ENCODE data around the gene ERC2. TPM values are rescaled to one million over a fixed set of nuclear protein-coding genes. Genes with fewer than 3 reads are reported as not detected.
"Not testable (repeated sequence)": the region's sequence is repeated elsewhere in the genome, so short reads cannot be mapped to it uniquely, and the experiment has no call there.

ERC2 gene
- total RNA-seq, 1 experiment from 2014 or later = 6.3 TPM

DNA sequence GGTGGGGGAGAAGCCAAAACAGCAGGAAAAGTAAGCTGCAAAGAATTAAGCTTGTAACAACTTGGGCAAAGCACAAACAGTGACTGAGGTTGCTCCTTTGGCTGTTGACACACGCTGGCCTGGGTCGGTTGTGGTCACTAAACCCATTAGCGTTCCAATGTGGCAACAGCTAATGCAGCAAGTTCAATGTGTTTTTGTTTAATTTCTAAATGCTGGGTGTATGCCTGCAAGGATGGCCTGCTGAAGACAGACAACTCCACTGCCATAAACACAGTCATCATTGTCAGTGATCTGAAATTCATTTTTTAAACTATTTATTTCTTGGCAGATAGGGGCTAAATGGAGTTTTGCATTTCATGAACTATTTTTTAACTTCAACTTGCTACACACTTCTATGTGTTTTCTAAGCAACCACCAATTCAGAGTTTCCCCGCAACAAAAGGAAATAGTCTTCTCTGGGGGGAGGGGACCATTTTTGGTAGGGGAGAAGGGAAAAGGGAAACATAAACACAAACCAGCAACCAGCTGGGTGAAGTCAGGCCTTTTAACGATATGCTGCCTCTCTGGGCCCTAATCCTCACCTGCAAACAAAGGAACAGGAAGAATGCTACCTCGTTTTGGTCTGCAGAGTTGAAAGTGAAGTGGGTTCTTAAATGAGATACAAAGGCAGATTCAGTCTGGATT is 946.4 kb downstream of the ERC2 start:
- no peaks in the 10 kb centered on the region for H3K9me3 ChIP-seq (replicated peaks)
- no peak for DNase-seq
- H3K4me3 ChIP-seq = no peak overlapping the region
- no peak overlapping the region for H3K27ac ChIP-seq
- no peaks in the 10 kb centered on the region for H3K27me3 ChIP-seq
- no peaks in the 10 kb centered on the region for H3K36me3 ChIP-seq
- H3K4me1 ChIP-seq = peaks cover 13% of the 10 kb centered on the region; the same call in 1 of the 2 replicates

DNA sequence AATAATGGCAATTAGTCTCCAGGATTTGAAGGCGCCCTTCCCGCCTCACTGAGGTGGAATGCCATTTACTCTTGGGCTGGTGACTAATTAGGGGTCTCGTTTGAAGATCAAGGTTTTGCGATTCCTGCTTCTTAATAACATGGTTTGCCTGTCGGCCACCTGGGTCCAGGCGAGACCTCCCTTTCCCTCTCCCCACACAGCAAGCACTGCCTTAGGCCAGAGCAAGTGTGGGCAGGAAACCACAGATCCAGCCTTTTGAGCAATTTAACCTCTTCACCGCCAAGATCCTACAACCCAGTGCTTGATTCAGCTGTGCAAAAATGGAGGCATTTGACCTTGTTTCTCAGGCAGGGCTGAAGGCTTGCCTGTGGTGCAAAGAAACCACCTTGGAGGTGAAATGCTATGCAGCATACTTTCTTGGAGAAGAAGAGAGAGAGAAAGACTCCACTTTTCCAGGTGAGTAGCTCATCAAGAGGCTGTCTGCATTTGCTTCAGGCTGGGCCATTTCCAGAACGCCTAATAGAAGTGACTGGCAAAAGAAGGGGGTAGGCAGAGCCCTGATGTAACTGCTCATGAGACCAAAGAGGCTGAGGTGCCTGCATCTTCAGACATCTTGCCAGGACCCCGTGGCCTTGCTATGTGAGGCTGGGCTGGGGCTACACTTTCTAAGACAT is 947.1 kb downstream of the ERC2 start:
- Histone ChIP-seq H3K36me3 (no peaks in the 10 kb centered on the region), H3K4me3 (no peak overlapping the region), H3K9me3 (replicated peaks) (no peaks in the 10 kb centered on the region), H3K4me1 (peaks cover 13% of the 10 kb centered on the region; the same call in 1 of the 2 replicates), H3K27ac (no peak overlapping the region), H3K27me3 (no peaks in the 10 kb centered on the region)
- peak; percentile 12 to 34 for DNase-seq

DNA sequence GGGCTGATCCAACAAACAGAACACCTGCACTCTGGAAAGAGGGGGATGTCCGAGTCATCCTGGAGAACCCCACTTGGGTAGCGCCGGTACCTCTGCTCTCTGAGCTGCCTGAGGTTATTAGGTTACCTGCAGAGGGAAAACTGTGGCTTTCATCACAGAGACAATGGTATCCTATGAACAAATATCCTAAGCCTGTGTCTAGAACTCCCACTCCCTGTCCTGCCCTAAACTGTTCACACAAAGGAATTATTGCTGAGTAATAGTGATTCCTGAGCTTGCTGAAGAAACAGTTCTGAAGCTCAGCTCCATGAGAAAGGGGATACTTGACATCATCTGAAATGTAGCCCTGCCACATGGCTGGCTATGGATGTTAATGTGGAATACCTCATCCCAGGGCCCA is 949.2 kb downstream of the ERC2 start:
- Histone ChIP-seq H3K36me3 (no peaks in the 10 kb centered on the region), H3K4me1 (peaks cover 13% of the 10 kb centered on the region; the same call in 1 of the 2 replicates), H3K27me3 (no peaks in the 10 kb centered on the region), H3K27ac (no peak overlapping the region), H3K9me3 (replicated peaks) (no peaks in the 10 kb centered on the region), H3K4me3 (no peak overlapping the region)
- DNase-seq = no peak

DNA sequence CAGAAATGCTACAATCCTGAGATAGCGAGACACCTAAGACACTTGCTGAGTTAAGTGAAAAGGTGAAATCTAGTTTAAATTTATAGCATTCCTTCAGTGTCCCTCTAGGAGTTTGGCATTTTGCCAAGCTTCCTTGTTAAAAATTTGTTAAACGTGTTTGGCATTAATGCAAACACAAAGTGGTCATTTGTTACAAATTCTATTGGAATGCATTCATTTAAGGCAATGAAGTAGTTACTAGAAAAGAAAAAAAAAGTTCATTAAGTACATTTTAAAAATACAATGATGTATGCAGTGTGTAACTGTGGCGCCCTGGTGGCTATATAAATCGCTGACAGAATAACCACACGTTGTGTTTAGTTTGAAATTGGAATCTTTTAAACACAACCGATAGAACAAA is 949.8 kb downstream of the ERC2 start:
- H3K4me3 ChIP-seq = no peak overlapping the region

DNA sequence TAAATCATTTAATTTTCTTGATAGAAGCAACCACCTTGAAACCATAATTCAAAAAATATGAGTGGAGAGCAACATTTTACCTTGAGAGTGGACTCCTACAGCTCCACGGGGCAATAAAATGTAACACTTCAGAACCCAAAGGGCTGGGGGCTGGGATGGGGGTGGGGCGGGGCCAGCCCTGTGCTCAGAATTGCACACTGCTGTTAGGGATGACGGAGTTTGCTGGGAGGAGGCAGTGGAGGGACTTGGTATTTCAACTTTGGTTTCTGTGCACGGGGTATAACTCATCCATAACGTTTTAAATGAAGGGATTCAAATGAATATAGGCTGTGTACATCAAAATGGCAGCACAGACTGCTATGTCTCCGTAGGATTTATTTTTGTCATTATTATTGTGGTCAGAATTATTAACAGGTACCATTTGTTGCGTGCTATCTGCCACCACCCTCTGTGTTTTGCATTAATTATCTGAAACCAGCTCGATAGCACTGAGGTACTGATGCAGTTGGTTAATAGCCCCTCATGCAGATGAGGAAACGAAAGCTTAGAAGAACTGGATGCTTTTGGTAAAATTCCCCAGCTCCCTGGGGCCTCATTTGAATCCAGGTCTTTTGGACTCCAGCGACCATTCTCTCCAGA is 951.8 kb downstream of the ERC2 start:
- H3K4me3 ChIP-seq = no peak overlapping the region
- no peak overlapping the region for H3K27ac ChIP-seq
- no peak for DNase-seq
- H3K4me1 ChIP-seq = peaks cover 10% of the 10 kb centered on the region; the same call in 1 of the 2 replicates
- H3K9me3 ChIP-seq (replicated peaks) = no peaks in the 10 kb centered on the region
- no peaks in the 10 kb centered on the region for H3K27me3 ChIP-seq
- H3K36me3 ChIP-seq = no peaks in the 10 kb centered on the region

More for the DNA sequence above, 949.8 kb downstream of the ERC2 start:
- Histone ChIP-seq H3K27ac (no peak overlapping the region), H3K9me3 (replicated peaks) (no peaks in the 10 kb centered on the region), H3K27me3 (no peaks in the 10 kb centered on the region), H3K4me1 (peaks cover 13% of the 10 kb centered on the region; the same call in 1 of the 2 replicates), H3K36me3 (no peaks in the 10 kb centered on the region)
- DNase-seq = no peak

DNA sequence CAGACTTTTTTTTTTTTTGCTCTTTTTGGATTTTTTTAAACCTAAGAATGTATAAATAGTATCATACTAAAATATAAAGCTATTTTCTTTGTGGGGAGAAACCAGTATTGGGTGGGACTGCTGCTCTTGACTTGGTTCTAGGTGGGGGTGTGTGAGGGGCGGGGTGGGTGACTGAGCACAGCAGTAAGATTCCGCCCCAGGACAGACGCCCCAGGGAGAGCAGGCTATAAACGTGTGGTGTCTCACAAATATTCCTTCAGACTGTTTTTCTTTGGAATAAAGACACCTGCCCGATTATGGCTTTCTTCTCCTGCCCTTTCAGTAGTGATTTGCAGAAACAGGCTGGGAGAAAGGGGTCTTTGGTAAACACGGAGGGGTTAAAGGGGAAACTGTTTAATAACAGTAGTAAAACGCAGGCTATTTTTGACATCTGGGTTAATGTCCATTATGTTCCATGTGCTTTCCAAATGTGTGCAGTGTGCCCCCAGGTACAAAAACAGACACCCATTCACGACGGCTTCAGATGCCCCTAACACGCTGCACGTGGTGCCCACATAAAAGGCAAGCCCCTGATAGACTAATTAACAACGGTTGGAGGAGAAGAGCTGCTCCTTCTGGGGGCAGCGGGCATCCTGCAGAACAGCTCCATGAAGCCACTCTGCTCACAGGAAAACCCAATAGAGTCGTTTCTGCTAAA is 952.6 kb downstream of the ERC2 start:
- Histone ChIP-seq H3K9me3 (replicated peaks) (no peaks in the 10 kb centered on the region), H3K27me3 (no peaks in the 10 kb centered on the region), H3K4me1 (peaks cover 1% of the 10 kb centered on the region; the same call in 1 of the 2 replicates), H3K36me3 (no peaks in the 10 kb centered on the region), H3K27ac (no peak overlapping the region), H3K4me3 (no peak overlapping the region)
- DNase-seq = no peak

DNA sequence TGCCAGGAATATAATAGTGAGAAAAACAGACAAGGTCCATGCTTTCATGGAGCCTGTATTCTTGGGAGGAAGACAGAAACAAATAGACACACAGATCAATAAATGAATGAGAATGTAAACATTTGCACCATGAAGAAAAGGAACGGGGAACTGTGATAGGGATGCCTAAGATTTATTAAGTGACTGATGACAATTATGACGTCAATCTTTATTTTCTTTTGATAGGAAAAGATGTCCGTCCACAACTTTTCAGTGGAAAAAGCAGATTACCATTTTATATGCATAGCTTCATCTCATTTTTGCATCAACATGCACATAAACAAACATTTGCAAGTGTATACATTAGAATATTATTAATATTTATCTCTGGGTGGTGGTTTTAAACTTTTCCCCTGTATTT is 953.3 kb downstream of the ERC2 start:
- Histone ChIP-seq H3K27ac (no peak overlapping the region), H3K27me3 (no peaks in the 10 kb centered on the region), H3K4me1 (no peaks in the 10 kb centered on the region), H3K4me3 (no peak overlapping the region), H3K36me3 (no peaks in the 10 kb centered on the region), H3K9me3 (replicated peaks) (no peaks in the 10 kb centered on the region)
- no peak for DNase-seq

DNA sequence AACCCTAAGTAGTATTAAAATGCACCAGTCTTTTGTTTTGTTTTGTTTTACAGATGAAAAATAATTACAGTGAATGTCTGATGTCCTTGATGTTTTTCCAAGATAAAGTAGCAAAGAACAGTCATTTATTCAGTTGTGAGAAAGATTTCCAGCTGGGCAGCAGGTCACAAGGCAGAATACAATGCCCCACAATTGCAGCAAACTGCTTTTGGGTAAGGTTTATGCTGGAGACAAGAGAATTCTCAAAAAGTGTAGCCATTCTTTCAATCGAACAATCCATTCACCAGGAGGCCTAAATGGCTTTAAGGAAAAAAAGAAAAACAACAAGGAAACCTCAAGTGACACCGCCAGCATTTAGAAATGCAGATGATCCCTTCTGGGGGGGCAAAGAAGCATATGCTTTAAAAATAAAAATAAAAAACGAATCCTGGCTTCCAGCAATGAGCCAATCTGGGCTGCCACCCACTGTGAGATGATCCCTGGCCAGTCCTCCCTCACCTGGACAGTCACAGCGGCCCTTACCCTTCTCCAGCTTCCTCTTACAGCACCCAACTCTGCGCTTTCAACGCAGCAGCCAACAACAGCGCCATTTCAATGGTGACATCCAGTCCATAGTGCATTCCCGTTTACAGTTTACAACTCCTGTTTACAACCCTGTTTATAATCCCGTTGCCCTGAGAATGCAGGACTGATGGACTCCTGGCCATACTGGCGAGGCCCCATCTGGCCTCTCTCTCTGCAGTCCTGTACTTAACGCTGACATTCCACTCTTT is 955.5 kb downstream of the ERC2 start:
- Histone ChIP-seq H3K9me3 (replicated peaks) (no peaks in the 10 kb centered on the region), H3K36me3 (no peaks in the 10 kb centered on the region), H3K27me3 (no peaks in the 10 kb centered on the region), H3K4me3 (no peak overlapping the region), H3K27ac (no peak overlapping the region), H3K4me1 (no peaks in the 10 kb centered on the region)
- no peak for DNase-seq

DNA sequence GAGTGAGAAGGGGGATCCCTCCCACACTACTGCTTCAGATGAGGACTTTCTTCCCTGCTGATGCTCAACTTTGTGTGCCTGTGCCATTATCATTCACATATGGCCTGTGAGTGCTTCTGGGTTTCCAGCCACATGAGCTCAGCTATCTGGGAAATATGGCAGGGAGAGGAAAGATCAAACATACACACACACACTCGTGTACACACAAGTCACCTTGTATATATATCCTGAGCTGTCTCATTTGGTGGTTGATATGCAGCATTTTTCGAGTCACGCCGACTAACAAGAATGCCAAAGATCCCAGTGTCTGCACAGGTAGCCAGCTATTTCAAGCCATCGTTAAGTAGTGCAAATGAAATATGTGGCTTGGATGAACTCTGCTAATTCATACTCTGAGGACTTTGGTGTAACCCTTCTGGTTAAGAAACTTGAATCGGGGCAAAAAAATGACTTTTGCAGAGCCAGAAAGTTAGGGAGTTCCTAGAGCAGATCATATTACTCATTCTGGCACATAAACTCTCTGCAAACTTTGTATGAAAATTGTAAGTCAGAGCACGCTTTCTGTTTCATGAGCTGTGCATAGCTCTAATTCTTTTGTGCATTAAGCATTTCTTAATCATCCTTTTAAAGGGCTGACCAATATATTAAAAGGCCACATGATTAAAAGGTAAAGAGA is 956.2 kb downstream of the ERC2 start:
- DNase-seq = no peak
- Histone ChIP-seq H3K4me1 (no peaks in the 10 kb centered on the region), H3K27ac (no peak overlapping the region), H3K9me3 (replicated peaks) (no peaks in the 10 kb centered on the region), H3K4me3 (no peak overlapping the region), H3K27me3 (no peaks in the 10 kb centered on the region), H3K36me3 (no peaks in the 10 kb centered on the region)

DNA sequence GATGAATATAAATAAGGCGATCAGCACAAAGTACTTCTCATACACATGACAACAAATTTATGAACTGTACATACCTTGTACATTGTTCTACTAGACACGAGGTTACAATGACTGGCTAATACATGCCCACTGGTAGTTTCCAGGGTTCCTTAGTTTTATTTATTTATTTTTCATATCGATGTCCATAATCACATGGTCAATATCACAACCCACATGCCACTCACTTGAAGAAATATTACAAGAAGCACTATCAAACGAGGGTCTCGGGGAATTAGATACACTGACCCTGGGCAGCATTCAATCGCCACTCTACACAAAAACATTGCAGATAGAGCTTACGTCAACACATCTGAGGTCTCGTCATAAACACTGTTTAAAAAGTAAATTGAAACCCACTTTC is 959.9 kb downstream of the ERC2 start:
- no peak for DNase-seq
- Histone ChIP-seq H3K4me1 (no peaks in the 10 kb centered on the region), H3K4me3 (no peak overlapping the region), H3K36me3 (no peaks in the 10 kb centered on the region), H3K27ac (no peak overlapping the region), H3K27me3 (no peaks in the 10 kb centered on the region), H3K9me3 (replicated peaks) (no peaks in the 10 kb centered on the region)

DNA sequence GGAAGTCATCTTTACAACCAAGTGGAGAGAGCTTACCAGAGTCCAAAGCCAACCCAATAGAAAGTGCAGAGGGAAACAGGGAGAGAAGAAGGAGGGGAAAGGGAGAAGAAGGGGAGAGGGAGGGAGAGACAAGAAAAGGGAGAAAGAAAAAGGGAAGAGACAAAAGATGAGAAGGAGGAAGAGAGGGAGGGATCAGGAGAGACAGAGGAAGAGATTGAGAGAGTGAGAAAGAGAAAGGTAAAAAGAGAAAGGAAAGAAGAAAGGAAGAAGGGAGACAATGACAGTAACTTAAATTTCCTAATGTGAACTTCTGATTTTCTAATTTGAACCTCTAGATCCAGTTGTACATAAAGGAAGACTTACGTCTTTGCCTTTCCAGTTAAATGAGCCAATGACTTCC is 960.5 kb downstream of the ERC2 start:
- H3K27me3 ChIP-seq = no peaks in the 10 kb centered on the region
- H3K4me3 ChIP-seq = no peak overlapping the region
- DNase-seq = no peak
- H3K4me1 ChIP-seq = no peaks in the 10 kb centered on the region
- H3K9me3 ChIP-seq (replicated peaks) = no peaks in the 10 kb centered on the region
- H3K36me3 ChIP-seq = no peaks in the 10 kb centered on the region
- H3K27ac ChIP-seq = no peak overlapping the region

DNA sequence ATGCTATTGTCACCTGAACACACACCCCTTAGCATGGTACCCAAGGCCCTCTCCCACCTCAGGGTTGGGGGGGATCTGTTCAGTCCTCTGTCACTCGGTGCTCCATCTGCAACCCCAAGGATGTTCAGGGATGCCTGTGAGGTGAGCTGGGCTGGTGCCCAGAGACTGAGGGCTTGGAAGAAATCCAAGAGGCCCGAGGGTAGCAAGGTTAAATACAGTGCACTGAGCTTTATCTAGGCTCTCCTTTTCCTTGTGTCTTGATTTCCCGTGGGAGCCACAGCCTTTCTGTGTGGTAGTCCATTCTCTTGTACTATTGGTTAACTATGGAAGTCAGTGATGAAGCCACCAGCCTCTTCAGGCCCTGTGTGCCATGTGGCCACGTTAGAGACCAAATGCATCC is 962.5 kb downstream of the ERC2 start:
- H3K27ac ChIP-seq = no peak overlapping the region
- H3K9me3 ChIP-seq (replicated peaks) = no peaks in the 10 kb centered on the region
- H3K27me3 ChIP-seq = no peaks in the 10 kb centered on the region
- no peak overlapping the region for H3K4me3 ChIP-seq
- no peaks in the 10 kb centered on the region for H3K4me1 ChIP-seq
- DNase-seq = peak in 1 of 2 experiments; percentile 20
- no peaks in the 10 kb centered on the region for H3K36me3 ChIP-seq

DNA sequence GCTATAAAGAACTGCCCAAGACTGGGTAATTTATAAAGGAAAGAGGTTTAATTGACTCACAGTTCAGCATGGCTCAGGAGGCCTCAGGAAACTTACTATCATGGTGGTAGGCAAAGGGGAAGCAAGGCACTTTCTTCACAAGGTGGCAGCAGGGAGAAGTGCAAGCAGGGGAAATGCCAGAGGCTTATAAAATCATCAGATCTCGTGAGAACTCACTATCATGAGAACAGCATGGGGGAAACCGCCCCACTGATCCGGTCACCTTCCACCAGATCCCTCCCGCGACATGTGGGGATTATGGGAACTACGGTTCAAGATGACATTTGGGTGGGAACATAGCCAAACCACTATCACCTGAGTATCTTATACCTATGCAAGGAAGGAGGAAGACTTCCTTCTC is 963.2 kb downstream of the ERC2 start:
- H3K27ac ChIP-seq; H3K9me3 ChIP-seq (replicated peaks); H3K4me1 ChIP-seq; H3K4me3 ChIP-seq; H3K36me3 ChIP-seq; H3K27me3 ChIP-seq: not testable (repeated sequence)
- peak in 1 of 2 experiments; percentile 25 for DNase-seq

DNA sequence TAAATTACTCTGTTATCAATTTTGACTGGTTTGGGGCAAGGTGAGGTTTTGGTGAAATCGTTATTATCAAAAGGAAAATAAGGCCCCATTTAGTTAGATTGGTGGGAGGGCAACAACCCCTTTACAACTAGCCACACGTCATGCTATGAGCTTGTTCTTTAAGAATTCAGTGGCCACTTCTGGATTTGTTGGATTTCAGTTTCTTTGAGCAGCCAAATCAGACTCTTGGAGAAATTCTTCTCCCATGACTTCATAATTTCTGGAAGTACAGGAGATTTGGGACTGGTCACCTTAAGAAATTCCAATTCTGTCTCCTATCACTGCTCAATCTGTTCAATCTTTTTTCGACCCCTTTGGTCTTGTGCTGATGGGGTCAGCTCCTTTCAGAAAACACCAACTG is 966.4 kb downstream of the ERC2 start:
- no peak for DNase-seq
- Histone ChIP-seq H3K4me3 (no peak overlapping the region), H3K27ac (no peak overlapping the region), H3K4me1 (no peaks in the 10 kb centered on the region), H3K9me3 (replicated peaks) (no peaks in the 10 kb centered on the region), H3K27me3 (no peaks in the 10 kb centered on the region), H3K36me3 (no peaks in the 10 kb centered on the region)
